RWPE1 (cell line): ENCODE measurements around the gene METTL13.

Source experiments
- CTCF ChIA-PET: fragments of 350-600 bp; sonication (Branson Sonifier 250); formaldehyde crosslinking; extraction: SDS; loops from one replicate; lab custom pipeline; 2021; lab: Yijun Ruan, JAX
- POLR2A ChIA-PET: fragments of 400-600 bp; formaldehyde crosslinking; extraction: SDS; loops from one replicate; lab custom pipeline; 2020; ENCODE audit warnings: antibody characterized with exemption; ENCODE audit not compliant: low non-redundant PET; lab: Yijun Ruan, JAX
- DNase-seq: peaks from one replicate; pipeline ENCODE4 v3.0.0; 2012; ENCODE audit warnings: low spot score
- H3K27ac ChIP-seq: fragments of 450-650 bp; 2 replicates; pipeline ENCODE4 v1.5.1; 2017
- CTCF ChIP-seq: fragments of 450-650 bp; conservative IDR thresholded peaks from 2 replicates; pipeline ENCODE4 v1.5.1; 2017; ENCODE audit warnings: low read depth, mild to moderate bottlenecking

The METTL13 gene

GRCh38 chr1:171828794-171829193, 47.3 kb downstream of the METTL13 start:
- POLR2A ChIA-PET = no interaction called here
- H3K27ac ChIP-seq = no peak overlapping the region
- CTCF ChIA-PET = no interaction called here
- DNase-seq = no peak
- TF ChIP-seq CTCF = no peak

GRCh38 chr1:171833091-171833825, 51.8 kb downstream of the METTL13 start:
- no peak for TF ChIP-seq CTCF
- DNase-seq = no peak
- H3K27ac ChIP-seq = no peak overlapping the region
- ChIA-PET CTCF (interaction anchor here (0.7 kb wide), 1 partner anchor 50 kb away, joined by 3 read pairs; no protein-coding TSS in a partner anchor), POLR2A (no interaction called here)

GRCh38 chr1:171834821-171835220, 53.4 kb downstream of the METTL13 start:
- H3K27ac ChIP-seq = no peak overlapping the region
- ChIA-PET POLR2A (no interaction called here), CTCF (no interaction called here)
- TF ChIP-seq CTCF = no peak
- no peak for DNase-seq

GRCh38 chr1:171835891-171836290, 54.4 kb downstream of the METTL13 start:
- TF ChIP-seq CTCF = no peak
- CTCF ChIA-PET = no interaction called here
- no peak for DNase-seq
- H3K27ac ChIP-seq = no peak overlapping the region
- POLR2A ChIA-PET = no interaction called here

GRCh38 chr1:171841050-171841910, 59.8 kb downstream of the METTL13 start, which contains the start of gene DNM3:
DNM3 (plus strand) TSS chr1:171841498; CDS start chr1:171841657, 159 bp downstream.
- TF ChIP-seq CTCF = no peak
- peak within 1 kb of the TSS; percentile 69 for H3K27ac ChIP-seq
- POLR2A ChIA-PET = interaction anchor here (1.1 kb wide), 1 partner anchor 40 kb away, joined by 4 read pairs; no protein-coding TSS in a partner anchor
- peak; percentile 89 for DNase-seq
- CTCF ChIA-PET = interaction anchor here (0.7 to 1.2 kb wide), 3 partner anchors 41 to 293 kb away, joined by 3 to 5 read pairs (median 4); no protein-coding TSS in a partner anchor
